NCI-H510A treated with DMSO at 0.1 percent for 48 hours (cell line): Measurements from ENCODE around the gene SGSM2.

Experiments used
- DNase-seq: peaks from one replicate; lab custom pipeline; 2025; lab: John Stamatoyannopoulos, UW

The SGSM2 gene

GRCh38 chr17:2399572-2400473, 62.5 kb downstream of the SGSM2 start:
- DNase-seq: peak; percentile 77

GRCh38 chr17:2400474-2400866, 63.2 kb downstream of the SGSM2 start:
- no peak for DNase-seq

GRCh38 chr17:2400877-2401425, 63.6 kb downstream of the SGSM2 start, which contains the start of gene MNT:
TSS of gene MNT (minus strand) at chr17:2401060. CDS start at chr17:2400712, 348 bp downstream.
- DNase-seq: peak; percentile 93

GRCh38 chr17:2401426-2402221, 64.3 kb downstream of the SGSM2 start:
- peak; percentile 93 for DNase-seq

GRCh38 chr17:2402544-2402943, 65.2 kb downstream of the SGSM2 start:
- DNase-seq: no peak

- no peak for DNase-seq
Measured at GRCh38 chr17:2403044-2403443, 65.7 kb downstream of the SGSM2 start.

- no peak for DNase-seq
Measured at GRCh38 chr17:2405247-2405926, 68.1 kb downstream of the SGSM2 start.

GRCh38 chr17:2406271-2406902, 69.1 kb downstream of the SGSM2 start:
- no peak for DNase-seq

- DNase-seq: no peak
Measured at GRCh38 chr17:2406903-2407790, 69.8 kb downstream of the SGSM2 start.

GRCh38 chr17:2410951-2411350, 73.7 kb downstream of the SGSM2 start:
- DNase-seq: no peak

GRCh38 chr17:2412561-2413021, 75.3 kb downstream of the SGSM2 start:
- DNase-seq: no peak

GRCh38 chr17:2414446-2415064, 77.3 kb downstream of the SGSM2 start:
- no peak for DNase-seq

GRCh38 chr17:2415081-2415480, 77.8 kb downstream of the SGSM2 start:
- DNase-seq: no peak

- peak; percentile 67 for DNase-seq
Measured at GRCh38 chr17:2416010-2416734, 78.9 kb downstream of the SGSM2 start.

- DNase-seq: no peak
Measured at GRCh38 chr17:2418572-2418971, 81.3 kb downstream of the SGSM2 start.

- DNase-seq: no peak
Measured at GRCh38 chr17:2419486-2419885, 82.2 kb downstream of the SGSM2 start.

GRCh38 chr17:2420176-2420575, 82.9 kb downstream of the SGSM2 start:
- DNase-seq: no peak

- DNase-seq: peak; percentile 6
Measured at GRCh38 chr17:2421315-2422147, 84.2 kb downstream of the SGSM2 start.
